Dermis microvascular lymphatic vessel endothelial cell (primary cell): Measurements from ENCODE around the gene GDPD3. TPM values are rescaled to one million over a fixed set of nuclear protein-coding genes. Genes with fewer than 3 reads are reported as not detected.

Experiments used
- DNase-seq, 2 donors: peaks; one replicate each; pipeline versions ENCODE4 v3.0.0 to v3.0.0-alpha.2; 2010; ENCODE audit warnings: low read depth in 2 of 2
- total RNA-seq: library from RNA; depleted of rRNA; stranded (reverse); fragments of >200 nt; gene quantifications from 2 replicates; pipeline ENCODE4 v1.2.1, GENCODE V29; 2014

Gene GDPD3
- total RNA-seq, 1 donor from 2014 or later = 0.51 TPM

DNA sequence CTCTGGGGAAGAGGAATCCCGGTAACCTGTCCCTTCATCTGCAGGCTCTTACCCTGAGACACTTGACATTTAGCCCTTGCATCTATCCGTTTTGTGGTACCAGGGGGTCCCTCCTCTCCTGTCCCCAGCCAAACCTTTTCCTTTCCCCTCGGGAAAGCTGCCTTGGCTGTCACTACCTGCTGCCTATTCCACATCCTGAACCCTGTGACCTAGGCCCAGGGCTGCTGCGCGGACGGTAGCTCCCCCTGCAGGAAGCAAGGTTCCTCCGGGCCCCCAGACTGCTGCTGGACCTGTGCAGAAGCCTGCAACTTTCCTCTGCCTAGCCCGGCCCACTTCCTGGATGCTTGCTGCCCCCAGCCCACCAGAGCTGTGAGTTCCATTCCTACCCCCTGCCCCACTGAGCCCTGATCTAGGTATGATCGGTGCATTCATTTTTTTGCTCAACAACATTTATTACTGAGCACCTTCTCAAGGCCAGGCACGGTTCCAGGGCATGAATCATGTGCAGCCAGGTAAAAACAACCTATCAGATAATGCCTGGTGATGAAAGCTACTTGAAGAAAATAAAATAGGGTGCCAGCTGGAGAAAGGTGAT lies 58.3 kb downstream of the GDPD3 start:
- no peak for DNase-seq

Other genes starting within 250 kb of the GDPD3 start
- gene SEZ6L2, start 214.0 kb downstream of the GDPD3 start, total RNA-seq = 0.26 and 2.5 TPM in 2 replicates
- 0.25 and 0.26 TPM in 2 replicates for gene ASPHD1, start 213.0 kb downstream of the GDPD3 start, total RNA-seq
- 3.9 and 4.2 TPM in 2 replicates for gene KCTD13, start 187.3 kb downstream of the GDPD3 start, total RNA-seq
- gene TMEM219, start 151.5 kb downstream of the GDPD3 start, total RNA-seq = 50.6 and 62.7 TPM in 2 replicates
- gene TAOK2, start 139.7 kb downstream of the GDPD3 start, total RNA-seq = 71.8 and 84.1 TPM in 2 replicates
- 4.4 and 5.6 TPM in 2 replicates for gene HIRIP3, start 117.9 kb downstream of the GDPD3 start, total RNA-seq
- gene INO80E, start 117.3 kb downstream of the GDPD3 start, total RNA-seq = 13.0 and 14.2 TPM in 2 replicates
- gene DOC2A, start 102.5 kb downstream of the GDPD3 start, total RNA-seq = under 0.01 and 0.13 TPM in 2 replicates
- not detected in 2 replicates for gene C16orf92, start 90.3 kb downstream of the GDPD3 start, total RNA-seq
- not detected in 2 replicates for gene TLCD3B, start 82.3 kb downstream of the GDPD3 start, total RNA-seq
- gene ALDOA, start 47.8 kb downstream of the GDPD3 start, total RNA-seq = 225 and 318 TPM in 2 replicates
- gene PPP4C, start 37.5 kb downstream of the GDPD3 start, total RNA-seq = 214 and 244 TPM in 2 replicates
- under 0.01 and 0.13 TPM in 2 replicates for gene TBX6, start 21.6 kb downstream of the GDPD3 start, total RNA-seq
- 13.0 and 27.9 TPM in 2 replicates for gene YPEL3, start 17.3 kb downstream of the GDPD3 start, total RNA-seq
- 33.4 and 60.2 TPM in 2 replicates for gene MAPK3, start 9.7 kb upstream of the GDPD3 start, total RNA-seq
- gene CORO1A, start 70.1 kb upstream of the GDPD3 start, total RNA-seq = 1.1 and 2.4 TPM in 2 replicates
- 26.6 and 29.8 TPM in 2 replicates for gene BOLA2B, start 80.1 kb upstream of the GDPD3 start, total RNA-seq
- 52.4 and 73.0 TPM in 2 replicates for gene SLX1A, start 80.3 kb upstream of the GDPD3 start, total RNA-seq
- 2.2 and 3.3 TPM in 2 replicates for gene SULT1A3, start 85.7 kb upstream of the GDPD3 start, total RNA-seq
- gene NPIPB13, start 134.9 kb upstream of the GDPD3 start, total RNA-seq = 0.77 and 1.6 TPM in 2 replicates
- gene CD2BP2, start 241.8 kb upstream of the GDPD3 start, total RNA-seq = 34.1 and 35.5 TPM in 2 replicates